BLaER1 (cell line): Measurements from ENCODE around the gene LYZL1.
"Not testable (repeated sequence)": the region's sequence is repeated elsewhere in the genome, so short reads cannot be mapped to it uniquely, and the experiment has no call there.

Source experiments
- H3K27ac ChIP-seq: shearing (Covaris generic); formaldehyde crosslinking; 2 replicates; pipeline ENCODE4 v1.8.1; 2022
- H3K27me3 ChIP-seq: shearing (Covaris generic); formaldehyde crosslinking; 2 replicates; pipeline ENCODE4 v1.8.1; 2022
- H3K36me3 ChIP-seq: shearing (Covaris generic); formaldehyde crosslinking; 2 replicates; pipeline ENCODE4 v1.8.1; 2022
- H3K4me1 ChIP-seq: shearing (Covaris generic); formaldehyde crosslinking; 2 replicates; pipeline ENCODE4 v1.8.1; 2022
- H3K4me2 ChIP-seq: shearing (Covaris generic); formaldehyde crosslinking; 2 replicates; pipeline ENCODE4 v1.8.1; 2022
- H3K4me3 ChIP-seq: shearing (Covaris generic); formaldehyde crosslinking; 2 replicates; pipeline ENCODE4 v1.8.1; 2022
- H3K9ac ChIP-seq: shearing (Covaris generic); formaldehyde crosslinking; 2 replicates; pipeline ENCODE4 v1.8.1; 2022
- H3K9me3 ChIP-seq: shearing (Covaris generic); formaldehyde crosslinking; 2 replicates; pipeline ENCODE4 v1.8.1; 2022
- H4K20me1 ChIP-seq: shearing (Covaris generic); formaldehyde crosslinking; 2 replicates; pipeline ENCODE4 v1.8.1; 2022
- Cebpa-rat ChIP-seq: shearing (Covaris generic); IDR thresholded peaks from 2 replicates; pipeline ENCODE4 v1.8.1; 2022

LYZL1 gene

DNA sequence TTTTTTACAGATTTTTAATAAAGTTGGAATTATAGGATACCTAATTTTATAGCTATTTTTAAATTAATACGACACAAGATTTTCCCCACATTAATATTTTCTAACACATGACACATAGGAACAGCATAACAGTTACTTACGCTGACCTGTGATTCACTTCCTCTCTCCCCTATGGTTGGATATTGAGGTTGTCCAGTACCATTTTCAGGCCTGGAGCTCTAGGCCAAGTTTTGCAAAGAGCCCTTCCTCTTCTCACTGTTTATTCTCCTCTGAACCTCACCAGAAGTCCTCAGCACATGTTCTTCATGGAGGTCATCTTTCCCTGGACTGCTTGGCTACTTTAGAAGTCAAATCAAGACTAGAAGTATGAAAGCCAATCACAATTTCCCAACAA, 28.2 kb downstream of the LYZL1 start:
- H3K27ac ChIP-seq, result no peak overlapping the region

DNA sequence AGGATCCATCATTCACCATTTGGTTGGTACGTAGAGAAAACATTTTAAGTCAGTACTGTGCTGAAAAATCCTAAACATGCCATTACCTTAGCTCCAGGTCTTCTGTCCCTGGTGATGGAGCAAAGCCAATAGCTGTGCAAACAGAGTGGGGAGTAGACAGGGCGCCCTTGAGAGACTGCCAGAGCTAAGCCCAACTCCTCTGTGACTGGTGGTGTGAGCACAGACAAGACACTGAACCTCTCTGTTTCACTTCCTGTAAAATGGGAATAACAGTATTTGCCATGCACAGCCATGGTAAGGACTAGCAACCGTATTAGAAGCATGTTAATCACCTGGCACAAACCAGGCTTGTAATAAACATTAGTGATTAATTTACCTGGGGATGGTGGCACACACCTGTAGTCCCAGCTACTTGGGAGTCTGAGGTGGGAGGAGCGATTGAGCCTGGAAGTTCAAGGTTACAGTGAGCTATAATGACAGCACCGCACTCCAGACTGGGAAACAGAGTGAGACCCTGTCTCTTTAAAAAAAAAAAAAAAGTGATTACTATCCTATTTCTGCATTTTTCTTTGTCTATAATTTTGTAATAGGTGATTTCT, 28.7 kb downstream of the LYZL1 start:
- Histone ChIP-seq H3K4me2 (no peak overlapping the region), H3K36me3 (no peaks in the 10 kb centered on the region), H3K27me3 (no peaks in the 10 kb centered on the region), H3K4me3 (no peak overlapping the region), H3K27ac (no peak overlapping the region), H3K4me1 (peaks cover 14% of the 10 kb centered on the region), H3K9ac (no peak overlapping the region), H3K9me3 (peaks cover 4% of the 10 kb centered on the region; the same call in 1 of the 2 replicates), H4K20me1 (no peaks in the 10 kb centered on the region)
- TF ChIP-seq Cebpa-rat, result no peak

More for the DNA sequence above, 28.2 kb downstream of the LYZL1 start:
- no peak overlapping the region for H3K4me3 ChIP-seq
- peaks cover 4% of the 10 kb centered on the region; the same call in 1 of the 2 replicates for H3K9me3 ChIP-seq
- H3K36me3 ChIP-seq, result no peaks in the 10 kb centered on the region
- peaks cover 9% of the 10 kb centered on the region for H3K4me1 ChIP-seq
- TF ChIP-seq Cebpa-rat, result no peak
- H3K4me2 ChIP-seq, result no peak overlapping the region
- no peaks in the 10 kb centered on the region for H4K20me1 ChIP-seq
- H3K27me3 ChIP-seq, result no peaks in the 10 kb centered on the region
- H3K9ac ChIP-seq, result no peak overlapping the region

DNA sequence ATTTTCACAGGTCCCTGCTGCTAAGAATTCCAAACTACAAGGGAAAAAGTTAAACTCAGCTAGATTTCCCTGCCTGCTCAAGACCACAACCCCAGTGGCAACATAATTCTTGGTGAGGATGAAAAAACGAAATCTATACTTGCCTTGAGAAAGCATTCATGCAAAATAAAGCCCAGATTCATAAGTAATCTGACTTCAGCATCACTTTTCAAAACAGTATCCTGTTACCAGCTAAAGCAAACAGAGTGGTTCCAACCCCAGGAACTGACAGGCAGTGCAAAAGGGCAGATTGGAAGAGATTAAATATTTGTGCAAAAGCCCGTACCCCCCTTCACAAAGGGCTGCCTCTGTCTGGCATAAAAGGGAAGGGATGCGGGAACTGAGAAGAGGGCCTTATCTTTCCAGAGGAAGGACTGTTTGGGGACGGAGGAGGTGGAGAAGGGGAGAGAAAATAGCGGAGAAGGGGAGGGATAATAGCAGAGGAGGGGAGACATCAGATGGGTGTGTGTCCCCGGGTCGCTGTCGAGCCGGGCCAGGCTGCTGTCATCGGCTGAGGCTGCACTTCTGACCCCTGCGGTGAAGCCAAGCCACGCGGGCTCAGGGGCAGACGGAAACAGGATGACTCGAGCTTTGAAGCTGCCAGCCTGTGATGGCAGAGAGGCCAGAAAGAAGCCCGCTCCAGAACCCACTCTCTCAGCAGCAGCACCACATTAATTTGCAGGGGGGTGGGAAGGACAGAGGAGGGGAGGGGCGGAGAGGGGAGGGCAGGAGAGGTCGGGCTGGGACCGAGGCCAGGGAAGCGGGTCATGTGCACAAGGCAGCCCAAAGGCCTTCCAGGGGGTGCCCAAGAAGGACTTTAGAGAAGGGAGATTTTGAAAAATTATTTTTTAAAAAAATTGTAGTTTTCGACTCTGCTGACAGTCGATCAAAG, 29.5 kb downstream of the LYZL1 start:
- H3K27ac ChIP-seq, H3K4me3 ChIP-seq, H3K9me3 ChIP-seq, H4K20me1 ChIP-seq, H3K9ac ChIP-seq, H3K4me2 ChIP-seq, H3K36me3 ChIP-seq, H3K27me3 ChIP-seq: not testable (repeated sequence)
- peaks cover 21% of the 10 kb centered on the region for H3K4me1 ChIP-seq

DNA sequence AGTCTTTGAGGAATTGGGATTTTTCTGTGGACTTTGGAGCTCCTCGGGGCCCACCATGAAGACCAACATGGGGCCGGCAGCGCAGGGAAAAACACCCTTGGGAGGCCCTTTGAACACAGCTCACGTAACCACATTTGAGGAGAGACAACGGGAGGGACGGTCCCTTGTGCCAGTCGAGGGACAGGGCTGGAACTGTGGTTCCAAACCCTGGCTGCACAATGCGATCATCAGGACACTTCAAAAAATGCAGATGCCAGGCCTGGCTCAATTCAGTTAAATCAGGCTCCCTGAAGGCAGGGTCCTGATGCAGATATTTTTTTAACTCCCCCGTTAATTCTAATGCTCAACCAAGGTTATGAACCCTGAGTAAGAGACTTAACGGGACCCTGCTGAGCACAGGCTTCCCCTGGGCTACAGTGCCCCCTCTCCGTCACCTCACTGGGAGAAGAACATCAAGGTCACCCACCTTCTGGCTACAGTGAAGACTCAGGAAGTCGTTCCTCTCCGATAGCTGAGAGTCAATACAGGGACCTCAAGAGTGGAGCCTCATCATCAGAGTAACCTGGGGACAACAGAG, 30.4 kb downstream of the LYZL1 start:
- Histone ChIP-seq H3K9me3 (no peaks in the 10 kb centered on the region), H3K9ac (no peak overlapping the region), H3K27ac (no peak overlapping the region), H3K4me1 (peaks cover 30% of the 10 kb centered on the region), H3K27me3 (no peaks in the 10 kb centered on the region), H3K4me2 (peak overlapping the region; percentile 5; the same call in 1 of the 2 replicates), H4K20me1 (no peaks in the 10 kb centered on the region), H3K36me3 (no peaks in the 10 kb centered on the region), H3K4me3 (no peak overlapping the region)
- no peak for TF ChIP-seq Cebpa-rat

DNA sequence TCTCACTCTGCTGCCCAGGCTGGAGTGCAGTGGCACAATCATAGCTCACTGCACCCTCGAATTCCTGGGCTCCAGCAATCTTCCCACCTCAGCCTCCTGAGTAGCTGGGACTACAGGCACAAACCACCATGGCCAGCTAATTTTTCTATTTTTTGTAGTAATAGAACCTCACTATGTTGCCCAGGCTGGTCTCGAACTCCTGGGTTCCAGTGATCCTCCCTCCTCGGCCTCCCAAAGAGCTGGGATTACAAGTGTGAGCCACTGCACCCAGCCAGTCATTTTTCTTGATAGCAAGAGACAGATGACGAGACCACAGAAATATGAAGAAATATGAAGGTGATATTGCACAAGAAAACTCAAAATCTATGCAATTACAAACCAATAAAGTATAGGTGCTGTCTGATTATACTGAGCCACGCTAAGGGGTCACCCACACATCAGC, 31.8 kb downstream of the LYZL1 start:
- H3K4me2 ChIP-seq, H3K27ac ChIP-seq, H3K27me3 ChIP-seq, H4K20me1 ChIP-seq, H3K36me3 ChIP-seq, H3K9ac ChIP-seq, H3K4me3 ChIP-seq, H3K9me3 ChIP-seq: not testable (repeated sequence)
- H3K4me1 ChIP-seq, result peaks cover 36% of the 10 kb centered on the region

DNA sequence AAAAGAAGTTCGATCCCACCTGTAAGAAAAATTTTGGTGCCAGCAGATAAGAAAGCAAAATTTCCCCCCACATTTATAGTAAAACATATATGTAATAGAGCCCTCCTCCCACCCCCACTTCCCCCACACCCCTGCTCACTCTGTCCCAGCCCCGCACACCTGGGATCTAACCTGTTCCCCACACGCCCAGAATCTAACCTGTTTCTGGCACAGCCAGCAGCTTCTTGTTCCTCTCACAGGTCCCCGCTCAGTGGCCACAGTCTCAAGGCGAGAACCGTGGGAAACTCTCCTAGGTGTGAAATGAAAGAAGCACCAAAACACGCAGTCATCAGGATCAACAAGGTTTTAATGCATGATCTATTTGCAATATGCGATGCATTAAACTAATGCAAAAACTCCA, 32.8 kb downstream of the LYZL1 start:
- H3K4me3 ChIP-seq, result no peak overlapping the region
- peaks cover 36% of the 10 kb centered on the region for H3K4me1 ChIP-seq
- no peaks in the 10 kb centered on the region for H4K20me1 ChIP-seq
- TF ChIP-seq Cebpa-rat, result no peak
- H3K27ac ChIP-seq, result no peak overlapping the region
- H3K27me3 ChIP-seq, result no peaks in the 10 kb centered on the region
- no peaks in the 10 kb centered on the region for H3K9me3 ChIP-seq
- no peaks in the 10 kb centered on the region for H3K36me3 ChIP-seq
- no peak overlapping the region for H3K9ac ChIP-seq
- no peak overlapping the region for H3K4me2 ChIP-seq

DNA sequence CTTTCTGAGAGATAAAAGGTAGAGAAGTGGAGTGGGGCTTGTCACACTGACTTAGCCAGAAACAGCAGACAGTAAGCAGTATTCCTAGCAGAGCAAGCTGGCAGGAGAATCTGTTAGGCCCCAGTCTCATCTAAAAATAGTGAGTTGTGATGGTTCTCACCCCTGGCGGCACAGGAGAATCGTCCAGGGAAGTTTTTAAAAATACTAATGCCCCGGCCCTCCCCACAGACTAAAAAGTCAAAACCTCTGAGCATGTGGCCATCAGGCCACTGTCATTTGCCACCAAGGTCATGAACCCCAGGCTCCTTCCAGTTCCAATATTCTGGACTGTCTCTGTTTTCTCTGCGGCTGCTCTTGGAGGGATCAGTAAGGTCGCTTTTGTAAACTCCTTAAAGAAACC, 34.0 kb downstream of the LYZL1 start:
- H3K36me3 ChIP-seq, result no peaks in the 10 kb centered on the region
- H3K4me2 ChIP-seq, result peak overlapping the region; percentile 79
- no peak overlapping the region for H3K4me3 ChIP-seq
- peaks cover 36% of the 10 kb centered on the region for H3K4me1 ChIP-seq
- H3K27ac ChIP-seq, result peak overlapping the region; percentile 54; the same call in 1 of the 2 replicates
- H3K9ac ChIP-seq, result peak overlapping the region; percentile 51; the same call in 1 of the 2 replicates
- H3K9me3 ChIP-seq, result no peaks in the 10 kb centered on the region
- no peaks in the 10 kb centered on the region for H3K27me3 ChIP-seq
- TF ChIP-seq Cebpa-rat, result no peak
- no peaks in the 10 kb centered on the region for H4K20me1 ChIP-seq

DNA sequence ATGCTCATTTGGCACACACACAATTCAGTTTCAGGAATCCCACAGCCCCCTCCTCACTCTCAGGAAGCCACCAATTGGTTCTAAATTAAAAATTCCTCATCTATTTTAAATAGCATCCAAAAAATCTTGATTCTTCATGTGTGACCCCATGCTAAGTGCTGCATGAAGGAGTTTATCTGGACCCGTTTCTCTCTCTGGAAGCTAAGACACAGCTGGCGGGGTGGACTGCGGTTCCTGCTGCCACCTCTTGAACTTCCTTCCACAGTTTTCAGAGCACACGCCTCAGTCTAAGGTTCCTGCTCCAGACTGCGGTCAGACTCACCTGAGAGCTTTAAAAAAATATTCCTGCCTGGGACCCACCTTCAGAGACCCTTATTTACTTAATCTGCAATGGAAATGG, 34.5 kb downstream of the LYZL1 start:
- Histone ChIP-seq H3K4me2 (peak overlapping the region; percentile 79), H3K36me3 (no peaks in the 10 kb centered on the region), H3K4me3 (no peak overlapping the region), H3K9ac (peak overlapping the region; percentile 51; the same call in 1 of the 2 replicates), H3K27me3 (no peaks in the 10 kb centered on the region), H3K27ac (peak overlapping the region; percentile 54; the same call in 1 of the 2 replicates), H3K9me3 (no peaks in the 10 kb centered on the region), H3K4me1 (peaks cover 36% of the 10 kb centered on the region), H4K20me1 (no peaks in the 10 kb centered on the region)
- no peak for TF ChIP-seq Cebpa-rat

DNA sequence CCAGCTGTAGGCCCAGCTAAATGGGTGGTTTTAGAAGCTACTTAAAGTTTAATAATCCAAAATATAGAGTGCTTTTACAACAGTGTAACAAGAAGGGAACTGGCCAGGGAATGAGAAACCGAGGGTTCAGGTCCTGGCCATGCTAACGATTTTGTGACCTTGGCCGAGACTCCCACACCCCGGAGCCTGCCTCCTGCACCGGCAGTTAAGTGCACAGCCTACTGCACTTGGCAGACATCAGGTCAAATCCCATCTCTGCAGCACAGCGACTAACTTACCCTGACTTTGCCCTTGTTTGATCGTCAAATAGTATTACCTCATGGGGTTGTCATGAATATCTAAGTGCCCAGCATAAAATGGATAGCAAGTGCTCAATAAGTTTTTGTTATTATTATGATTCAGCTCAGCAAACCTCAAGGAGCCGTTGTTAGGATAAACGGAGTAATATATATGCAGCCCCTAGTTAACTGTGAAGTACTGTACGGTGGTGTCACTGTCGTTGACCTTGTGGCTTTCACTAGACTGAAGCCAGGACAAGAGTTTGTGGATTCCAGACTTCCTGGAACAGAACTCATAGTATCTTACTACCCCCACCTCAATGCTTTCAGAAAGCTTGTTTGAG, 35.5 kb downstream of the LYZL1 start:
- H3K4me1 ChIP-seq, result peaks cover 31% of the 10 kb centered on the region
- no peak for TF ChIP-seq Cebpa-rat
- peak overlapping the region; percentile 79 for H3K4me2 ChIP-seq
- no peaks in the 10 kb centered on the region for H3K36me3 ChIP-seq
- no peak overlapping the region for H3K27ac ChIP-seq
- no peaks in the 10 kb centered on the region for H3K9me3 ChIP-seq
- no peaks in the 10 kb centered on the region for H3K27me3 ChIP-seq
- H3K9ac ChIP-seq, result no peak overlapping the region
- H3K4me3 ChIP-seq, result no peak overlapping the region
- no peaks in the 10 kb centered on the region for H4K20me1 ChIP-seq
